Hindlimb muscle (tissue), 1 donor: ENCODE results near the gene KRTAP5-3. TPM values are rescaled to one million over a fixed set of nuclear protein-coding genes. Genes with fewer than 3 reads are reported as not detected.
"Not testable (repeated sequence)": the region's sequence is repeated elsewhere in the genome, so short reads cannot be mapped to it uniquely, and the experiment has no call there.

Experiments used
- DNase-seq: peaks from one replicate; pipeline ENCODE4 v3.0.0-alpha.2; 2013
- polyA plus RNA-seq: library from polyadenylated mRNA; unstranded; fragments of 120-200 nt; gene quantifications from one replicate; pipeline ENCODE4 v1.2.1, GENCODE V29; 2013; ENCODE audit not compliant: insufficient read length

KRTAP5-3 gene
- polyA plus RNA-seq, 1 donor, result not detected

DNA sequence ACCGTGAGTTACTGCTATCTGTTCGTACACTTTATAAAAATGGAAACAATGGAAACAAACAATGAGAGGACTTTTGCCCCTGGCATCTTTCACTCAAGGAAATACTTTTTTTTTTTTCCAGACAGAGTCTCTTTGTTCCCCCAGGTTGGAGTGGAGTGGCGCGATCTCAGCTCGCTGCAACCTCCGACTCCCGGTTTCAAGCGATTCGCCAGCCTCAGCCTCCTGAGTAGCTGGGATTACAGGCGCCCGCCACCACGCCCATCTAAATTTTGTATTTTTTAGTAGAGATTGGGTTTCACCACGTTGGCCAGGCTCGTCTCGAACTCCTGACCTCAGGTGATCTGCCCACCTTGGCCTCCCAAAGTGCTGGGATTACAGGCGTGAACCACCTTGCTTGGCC is 32.5 kb downstream of the KRTAP5-3 start:
- DNase-seq, result not testable (repeated sequence)

- DNase-seq, result no peak
Observed at GRCh38 chr11:1574933-1575242, 33.4 kb downstream of the KRTAP5-3 start.

- DNase-seq, result peak; percentile 59
Observed at GRCh38 chr11:1574238-1574932, 33.9 kb downstream of the KRTAP5-3 start.

DNA sequence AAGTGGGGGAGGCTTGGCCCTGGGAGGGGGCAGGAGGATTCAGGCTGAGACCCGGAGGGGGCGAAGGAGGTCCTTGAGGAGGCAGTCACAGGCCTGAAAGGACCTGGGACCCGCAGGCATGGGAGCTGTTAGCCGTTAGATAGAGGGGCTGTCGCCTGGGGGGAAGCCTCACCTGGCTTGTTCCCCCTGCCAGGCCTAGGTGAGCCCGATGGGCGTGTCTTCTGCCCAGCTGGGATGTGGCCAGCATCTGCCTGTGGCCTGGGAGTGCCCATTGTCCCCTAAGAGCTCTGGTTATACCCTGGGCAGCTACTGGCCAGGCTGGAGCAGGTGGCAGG is 34.4 kb downstream of the KRTAP5-3 start:
- DNase-seq, result no peak

DNA sequence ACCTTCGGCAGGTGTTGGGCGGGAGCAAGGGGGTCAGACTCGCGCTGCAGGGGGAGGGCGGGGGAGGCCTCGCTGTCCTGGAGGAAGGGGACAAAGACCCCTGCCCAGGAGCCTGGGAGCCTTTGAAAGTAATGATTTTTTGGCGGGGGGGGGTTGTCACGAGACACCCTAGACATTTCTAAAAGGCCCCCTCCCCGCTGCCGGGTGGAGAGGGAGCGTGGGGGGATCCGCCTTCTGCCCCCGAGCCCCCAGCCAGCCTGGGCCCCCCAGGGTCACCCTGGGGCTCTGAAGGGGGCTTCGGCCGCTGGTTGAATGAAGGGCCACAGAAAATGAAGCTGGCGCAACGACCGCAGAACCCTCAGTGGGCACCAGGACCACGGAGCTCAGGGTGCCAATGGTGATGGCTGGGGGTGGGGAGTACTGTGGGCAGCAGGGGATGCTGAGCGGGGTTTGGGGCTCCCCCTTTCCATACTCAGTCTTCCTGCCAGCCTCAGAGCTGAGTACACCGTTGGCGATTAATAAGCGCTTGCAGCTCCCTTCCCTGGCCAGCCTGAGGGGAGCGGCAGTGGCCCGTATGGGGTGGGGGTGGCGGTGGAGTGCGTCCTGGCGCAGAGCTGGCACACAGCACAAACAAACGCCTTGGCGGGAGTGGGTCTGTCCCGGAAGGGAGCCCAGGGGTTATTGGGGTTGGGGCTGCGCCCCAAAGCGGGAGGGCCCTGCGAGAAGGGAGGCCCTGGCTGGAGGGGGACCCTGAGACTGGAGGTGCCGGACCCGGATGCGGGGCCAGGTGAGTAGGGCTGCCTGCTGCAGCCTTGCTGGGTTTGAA is 35.0 kb downstream of the KRTAP5-3 start:
- DNase-seq, result no peak

GRCh38 chr11:1572197-1573076 is 35.8 kb downstream of the KRTAP5-3 start, which contains the start of gene DUSP8:
TSS of gene DUSP8 (minus strand) at chr11:1572271. CDS start at chr11:1565826, 6,445 bp downstream.
- DNase-seq, result peak; percentile 92

DNA sequence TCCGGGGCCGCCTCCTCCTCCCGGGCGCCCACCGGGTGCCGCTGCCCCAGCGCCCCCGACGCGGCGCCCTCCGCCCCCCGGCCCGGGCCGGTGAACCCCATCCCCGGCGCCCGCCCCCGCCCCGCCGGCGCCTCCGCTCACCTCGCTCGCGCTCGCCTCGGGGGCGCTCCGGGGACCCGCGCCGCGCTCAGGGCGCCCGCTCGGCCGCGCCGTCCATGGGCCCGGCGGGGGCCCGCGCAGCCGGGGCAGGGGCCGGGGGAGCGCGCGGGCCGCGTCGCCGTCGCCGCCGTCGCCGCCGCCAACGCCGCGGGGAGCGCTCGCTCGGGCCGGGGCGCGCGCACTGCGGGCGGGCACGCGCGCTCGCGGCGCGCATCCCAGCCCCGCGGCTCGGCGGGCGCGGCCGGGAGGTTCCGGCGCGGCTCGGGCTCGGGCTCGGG is 36.5 kb downstream of the KRTAP5-3 start:
- no peak for DNase-seq

- DNase-seq, result no peak
Observed at GRCh38 chr11:1570896-1571759, 37.1 kb downstream of the KRTAP5-3 start.

GRCh38 chr11:1570531-1570895 is 37.8 kb downstream of the KRTAP5-3 start:
- no peak for DNase-seq

DNA sequence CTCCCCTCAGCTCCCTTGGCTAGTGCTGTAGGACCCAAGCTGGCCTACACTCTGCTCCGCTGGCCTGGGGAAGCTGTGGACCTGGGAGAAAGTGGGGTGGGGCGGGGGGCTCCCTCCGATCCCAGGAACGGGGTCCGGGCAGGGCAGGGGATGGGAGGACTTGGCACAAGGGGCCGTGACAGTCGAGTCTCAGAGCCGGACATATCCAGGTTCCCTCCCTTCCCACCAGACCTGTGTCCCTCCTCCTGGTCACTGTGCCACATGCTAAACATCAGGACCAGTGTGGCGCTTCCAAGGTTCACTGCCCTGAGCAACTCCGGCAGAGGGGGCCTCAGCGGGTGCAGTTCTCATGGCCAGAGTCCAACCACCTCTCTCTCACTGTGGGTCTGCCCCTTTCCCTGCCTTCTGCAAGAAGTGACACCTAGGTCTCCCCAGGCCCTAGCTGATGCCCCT is 38.2 kb downstream of the KRTAP5-3 start:
- no peak for DNase-seq

- DNase-seq, result no peak
Observed at GRCh38 chr11:1569251-1569780, 38.9 kb downstream of the KRTAP5-3 start.

DNA sequence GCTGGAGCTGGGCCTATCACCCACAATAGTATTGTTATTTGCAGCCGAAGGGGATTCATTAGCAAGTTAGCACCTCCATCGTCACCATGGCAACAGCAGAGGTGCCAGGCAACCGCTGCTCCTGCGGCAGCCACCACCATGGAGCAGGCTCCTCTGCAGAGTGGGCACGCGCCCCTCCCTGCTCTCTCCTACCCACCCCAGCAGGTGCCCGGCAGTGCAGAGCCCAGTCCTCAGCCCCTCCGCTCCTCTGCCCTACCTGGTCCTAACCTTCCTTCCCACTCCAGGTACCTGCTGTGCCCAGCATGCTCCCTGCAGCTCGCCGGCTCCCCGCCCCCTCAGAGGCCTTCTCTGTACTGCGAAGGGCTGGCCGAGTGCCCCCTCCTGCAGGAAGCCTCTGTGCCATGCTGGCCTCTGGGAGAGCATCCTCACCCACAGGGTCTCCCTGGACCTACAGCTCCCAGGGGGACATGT is 39.8 kb downstream of the KRTAP5-3 start:
- DNase-seq, result no peak

GRCh38 chr11:1567721-1568100 is 40.6 kb downstream of the KRTAP5-3 start:
- DNase-seq, result no peak

GRCh38 chr11:1567052-1567720 is 41.1 kb downstream of the KRTAP5-3 start:
- DNase-seq, result no peak

GRCh38 chr11:1566381-1567051 is 41.7 kb downstream of the KRTAP5-3 start:
- DNase-seq, result no peak

DNA sequence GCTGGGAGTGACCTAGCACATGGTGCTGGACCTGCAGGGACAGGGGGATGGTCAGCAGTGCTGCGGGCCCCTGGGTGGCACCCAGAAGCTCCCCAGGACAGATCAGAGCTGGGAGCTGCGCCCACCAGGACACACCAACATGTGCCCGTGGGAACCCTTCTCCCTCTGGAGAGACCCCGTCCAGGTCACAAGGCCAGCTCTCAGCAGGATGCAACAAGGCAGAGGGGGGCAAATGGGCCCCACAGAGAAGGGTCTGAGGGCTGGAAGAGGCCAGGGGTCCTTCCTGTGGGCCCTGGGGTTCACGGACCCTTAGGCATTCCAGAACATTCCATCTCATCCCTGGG is 42.4 kb downstream of the KRTAP5-3 start:
- DNase-seq, result no peak

DNA sequence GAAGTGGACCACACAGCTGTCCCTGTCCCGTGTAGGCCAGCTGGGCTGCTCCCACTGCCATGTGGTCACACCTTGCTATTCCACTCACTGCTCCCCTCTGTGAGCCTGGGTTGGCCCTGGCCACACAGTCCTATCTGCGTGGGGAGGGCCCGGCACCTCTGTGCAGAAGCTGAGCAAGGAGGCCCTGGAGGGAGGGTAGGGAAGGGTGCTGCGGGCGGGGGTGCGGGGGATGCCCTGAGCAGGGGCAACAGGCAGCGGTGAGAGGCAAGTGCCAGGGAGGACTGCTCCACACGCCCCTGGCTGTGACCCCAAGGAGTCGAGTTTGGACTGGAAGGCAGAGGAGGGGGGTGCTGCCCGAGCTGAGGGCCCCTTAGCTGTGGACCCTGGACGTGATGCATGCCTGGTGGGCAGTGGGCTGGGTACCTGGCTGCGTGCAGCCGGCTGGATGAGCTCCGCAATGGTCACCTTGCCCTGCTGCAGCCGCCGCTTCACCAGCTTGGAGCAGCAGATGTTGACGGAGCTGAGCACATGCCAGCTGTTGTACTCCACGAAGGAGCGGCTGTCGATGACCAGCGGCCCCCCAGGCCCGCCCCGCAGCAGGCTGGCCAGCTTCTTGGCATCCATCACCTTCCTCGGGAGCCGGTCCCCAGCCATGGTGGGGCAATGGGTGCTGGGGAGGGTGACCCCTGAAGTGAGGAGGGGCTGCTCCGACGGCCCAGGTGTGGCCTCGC is 42.9 kb downstream of the KRTAP5-3 start:
- DNase-seq, result no peak

DNA sequence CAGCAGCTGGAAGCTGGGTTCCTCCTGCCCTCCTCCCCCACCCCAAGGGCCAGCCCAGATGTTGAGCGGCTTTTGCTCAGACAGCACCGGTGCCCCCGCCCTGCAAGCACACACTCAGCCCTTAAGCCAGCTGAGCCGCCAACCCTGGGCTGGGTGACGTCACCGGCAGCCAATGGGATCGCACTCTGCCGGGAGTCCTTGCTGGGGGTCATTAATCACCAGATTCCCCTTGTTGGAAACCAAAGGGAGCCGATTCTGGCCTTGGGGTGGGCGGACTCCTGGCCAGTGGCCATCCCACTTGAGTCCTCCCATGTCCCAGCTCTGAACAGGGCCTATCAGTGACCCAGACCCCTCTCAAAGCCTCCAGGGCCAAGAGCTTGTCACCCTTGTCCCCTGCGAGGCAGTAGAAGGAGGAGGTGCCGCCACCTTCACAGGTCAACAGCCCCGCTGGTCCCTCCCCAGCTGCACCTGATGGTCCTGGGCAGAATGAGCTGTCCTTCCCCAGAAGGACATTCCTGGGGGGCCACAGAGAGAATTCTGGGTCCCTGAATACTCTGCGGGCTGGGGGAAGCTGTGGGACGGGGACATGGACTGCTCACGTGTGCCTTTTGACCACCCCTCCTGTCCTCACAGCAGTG is 43.6 kb downstream of the KRTAP5-3 start:
- no peak for DNase-seq
